ENCODE data around the gene MAGI2. TPM values are rescaled to one million over a fixed set of nuclear protein-coding genes. Genes with fewer than 3 reads are reported as not detected.
A peak's percentile ranks its signal among the peaks of the same experiment; 100 is the strongest.

The MAGI2 gene
- total and polyA plus RNA-seq, 2 experiments from 2014 or later = 10.4 to 26.4 TPM

GRCh38 chr7:78794101-78794500, 659.4 kb downstream of the MAGI2 start (continued):
- TF ChIP-seq ZNF462 (CRISPR knock-in tag; IDR thresholded peaks at IDR 0.05) (no peak), ZNF114 (CRISPR knock-in tag; IDR thresholded peaks at IDR 0.05) (no peak), ETS1 (IDR thresholded peaks at IDR 0.05) (no peak), ZNF331 (CRISPR knock-in tag; IDR thresholded peaks at IDR 0.05; ENCODE audit: low read depth) (no peak)

GRCh38 chr7:78792624-78793023, 660.8 kb downstream of the MAGI2 start:
- Mint-ChIP-seq H3K27me3 (ENCODE audit: insufficient read depth, low read depth, poor library complexity) (no peaks in the 10 kb centered on the region), H3K4me1 (peaks cover 11% of the 10 kb centered on the region), H3K4me3 (no peak overlapping the region), H3K27ac (no peak overlapping the region; the same call in 1 of the 2 replicates), H3K9me3 (peaks cover 10% of the 10 kb centered on the region; the same call in 2 of the 3 replicates), H3K36me3 (ENCODE audit: low read depth) (peaks cover 5% of the 10 kb centered on the region; the same call in 1 of the 3 replicates)
- DNase-seq (ENCODE audit: low spot score) (peak; percentile 23), ATAC-seq (peak; percentile 31; the same call in 1 of the 3 replicates)
- peaks cover 11% of the 10 kb centered on the region for H3K4me1 ChIP-seq (ENCODE audit: insufficient read depth)
- H2AFZ ChIP-seq = no peak overlapping the region
- H3K27me3 ChIP-seq (ENCODE audit: insufficient read depth) = no peaks in the 10 kb centered on the region
- H3K79me2 ChIP-seq (replicated peaks; ENCODE audit: insufficient read depth) = no peaks in the 10 kb centered on the region
- H3K27ac ChIP-seq (ENCODE audit: low read depth) = no peak overlapping the region
- no peaks in the 10 kb centered on the region for H3K9me2 ChIP-seq (ENCODE audit: insufficient read depth)
- H3F3A ChIP-seq (replicated peaks; ENCODE audit: low read depth) = no peaks in the 10 kb centered on the region
- no peaks in the 10 kb centered on the region for H4K20me1 ChIP-seq (replicated peaks; ENCODE audit: insufficient read depth)
- no peak overlapping the region for H3K4me3 ChIP-seq
- no peak overlapping the region for H3K4me2 ChIP-seq
- H3K36me3 ChIP-seq (ENCODE audit: insufficient read depth) = no peaks in the 10 kb centered on the region; the same call in 1 of the 2 replicates
- TF ChIP-seq ZNF114 (CRISPR knock-in tag; IDR thresholded peaks at IDR 0.05) (no peak), ZNF331 (CRISPR knock-in tag; IDR thresholded peaks at IDR 0.05; ENCODE audit: low read depth) (no peak), NANOG (IDR thresholded peaks at IDR 0.05; ENCODE audit: borderline replicate concordance) (peak; percentile 74; the same call in 1 of the 2 replicates)
